SW 1271 (cell line): Measurements from ENCODE around the gene GPR152.

Source experiments
- DNase-seq, 2 experiments: peaks; one replicate each; lab custom pipeline; 2025; lab: John Stamatoyannopoulos, UW

Gene GPR152, protein sequence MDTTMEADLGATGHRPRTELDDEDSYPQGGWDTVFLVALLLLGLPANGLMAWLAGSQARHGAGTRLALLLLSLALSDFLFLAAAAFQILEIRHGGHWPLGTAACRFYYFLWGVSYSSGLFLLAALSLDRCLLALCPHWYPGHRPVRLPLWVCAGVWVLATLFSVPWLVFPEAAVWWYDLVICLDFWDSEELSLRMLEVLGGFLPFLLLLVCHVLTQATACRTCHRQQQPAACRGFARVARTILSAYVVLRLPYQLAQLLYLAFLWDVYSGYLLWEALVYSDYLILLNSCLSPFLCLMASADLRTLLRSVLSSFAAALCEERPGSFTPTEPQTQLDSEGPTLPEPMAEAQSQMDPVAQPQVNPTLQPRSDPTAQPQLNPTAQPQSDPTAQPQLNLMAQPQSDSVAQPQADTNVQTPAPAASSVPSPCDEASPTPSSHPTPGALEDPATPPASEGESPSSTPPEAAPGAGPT

DNA sequence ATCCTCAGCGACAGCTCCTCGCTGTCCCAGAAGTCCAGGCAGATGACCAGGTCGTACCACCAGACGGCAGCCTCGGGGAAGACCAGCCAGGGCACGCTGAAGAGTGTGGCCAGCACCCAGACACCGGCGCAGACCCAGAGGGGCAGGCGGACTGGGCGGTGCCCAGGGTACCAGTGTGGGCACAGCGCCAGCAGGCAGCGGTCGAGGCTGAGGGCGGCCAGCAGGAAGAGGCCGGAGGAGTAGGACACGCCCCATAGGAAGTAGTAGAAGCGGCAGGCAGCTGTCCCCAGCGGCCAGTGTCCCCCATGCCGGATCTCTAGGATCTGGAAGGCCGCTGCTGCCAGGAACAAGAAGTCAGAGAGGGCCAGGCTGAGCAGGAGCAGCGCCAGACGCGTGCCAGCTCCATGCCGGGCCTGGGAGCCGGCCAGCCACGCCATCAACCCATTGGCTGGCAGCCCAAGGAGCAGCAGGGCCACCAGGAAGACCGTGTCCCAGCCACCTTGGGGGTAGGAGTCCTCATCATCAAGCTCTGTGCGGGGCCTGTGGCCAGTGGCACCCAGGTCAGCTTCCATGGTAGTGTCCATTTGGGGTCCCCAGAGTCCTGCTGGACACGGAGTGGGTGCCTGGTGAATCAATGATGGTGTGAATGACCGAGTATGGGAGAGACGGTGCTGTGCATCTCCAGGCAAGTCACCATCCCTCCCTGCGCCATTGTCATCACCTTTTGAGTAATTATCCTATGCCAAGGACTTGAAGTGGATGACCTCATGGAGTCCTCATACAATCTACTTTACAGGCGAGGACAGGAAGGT lies at the start of gene GPR152:
Gene GPR152 (minus strand): TSS at position 589 of the 812 bp plus-strand sequence. CDS start 5 bp downstream, at position 584.
- DNase-seq = no peak

GRCh38 chr11:67501854-67502253 lies 49.3 kb upstream of the GPR152 start:
- DNase-seq = no peak

DNA sequence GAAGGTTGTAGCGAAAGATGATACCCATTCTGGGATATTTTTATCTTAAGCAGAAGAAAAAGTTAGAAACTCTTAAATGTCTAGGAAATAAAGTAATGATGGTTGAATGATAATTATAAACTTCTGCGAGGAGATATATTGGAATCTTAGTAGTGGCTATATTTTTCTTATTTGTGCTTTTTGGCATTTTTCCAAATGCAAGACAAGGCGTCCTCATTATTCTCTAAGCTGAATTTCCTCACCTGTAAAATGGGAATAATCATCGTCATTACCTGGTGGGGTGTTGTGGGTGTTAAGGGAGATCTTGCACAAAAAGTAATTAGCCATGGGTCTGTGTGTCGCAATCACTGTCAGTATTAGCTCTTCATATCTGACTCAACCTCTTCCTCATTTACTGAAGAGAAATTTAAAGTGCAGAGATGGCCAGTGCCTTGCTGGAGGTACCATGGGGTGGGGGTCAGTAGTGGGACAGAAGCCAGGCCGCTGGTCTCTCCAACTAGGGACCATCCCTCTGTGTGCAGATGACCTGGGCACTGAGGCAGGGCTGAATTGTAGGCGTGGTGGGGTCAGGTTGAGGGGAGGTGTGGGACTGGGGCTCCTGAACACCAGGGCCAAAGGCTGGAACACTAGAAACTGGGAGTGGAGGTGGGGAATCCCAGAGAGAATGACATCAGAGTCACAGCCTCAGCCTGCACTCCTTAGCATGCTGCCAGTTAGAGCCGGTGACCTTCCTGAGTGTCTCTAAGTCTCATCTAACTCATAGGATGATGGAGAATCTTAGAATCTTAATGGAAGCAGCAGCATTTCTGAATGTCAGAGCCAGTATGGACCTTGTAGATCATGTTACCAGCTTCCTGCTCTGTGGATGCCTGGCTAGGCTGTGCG lies 48.5 kb upstream of the GPR152 start:
- DNase-seq = no peak

- DNase-seq = no peak
Measured at GRCh38 chr11:67500484-67500821, 47.9 kb upstream of the GPR152 start.

- no peak for DNase-seq
Measured at GRCh38 chr11:67499808-67500483, 47.4 kb upstream of the GPR152 start.

DNA sequence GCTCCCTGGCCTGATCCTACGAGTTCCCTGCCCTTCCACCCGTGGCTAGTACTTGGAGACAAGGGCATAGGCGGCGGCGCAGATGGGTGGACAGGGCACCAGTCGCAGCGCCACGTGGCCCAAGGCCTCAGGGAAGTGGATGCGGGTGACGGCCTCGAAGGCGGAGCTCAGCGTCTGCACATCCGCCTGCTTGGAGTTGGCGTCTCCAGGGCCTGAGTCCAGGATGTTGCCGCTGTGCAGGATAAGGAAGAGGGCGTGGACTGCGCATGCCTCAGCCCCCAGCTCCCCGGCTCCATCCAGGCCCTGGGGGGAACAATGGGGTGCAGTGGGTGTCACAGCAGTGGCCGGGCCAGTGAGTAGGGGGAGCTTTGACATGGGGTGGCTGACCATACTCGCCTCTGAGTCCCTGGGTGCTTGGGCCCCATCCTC lies 46.0 kb upstream of the GPR152 start:
- DNase-seq = no peak

- no peak for DNase-seq
Measured at GRCh38 chr11:67497656-67498291, 45.2 kb upstream of the GPR152 start.

DNA sequence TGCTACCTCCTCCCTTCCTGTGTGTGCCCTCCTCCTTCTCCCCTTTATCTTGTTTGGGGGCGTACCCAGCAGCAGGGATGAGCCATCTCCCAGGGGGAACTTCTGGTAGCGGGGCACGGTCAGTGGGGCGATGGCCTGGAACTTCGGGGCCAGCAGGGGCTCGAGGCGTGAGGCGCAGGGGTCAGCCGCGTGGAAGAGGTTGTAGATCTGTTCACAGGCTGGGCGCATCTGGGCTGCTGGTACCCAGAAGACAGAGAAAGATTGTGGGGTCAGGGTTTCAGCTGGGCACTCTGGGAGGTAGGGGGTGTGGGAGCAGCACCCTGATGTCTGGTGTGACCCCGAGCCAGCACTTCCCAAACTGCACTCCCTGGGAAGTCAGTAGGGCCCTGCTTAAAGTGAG lies 43.6 kb upstream of the GPR152 start:
- DNase-seq = no peak

DNA sequence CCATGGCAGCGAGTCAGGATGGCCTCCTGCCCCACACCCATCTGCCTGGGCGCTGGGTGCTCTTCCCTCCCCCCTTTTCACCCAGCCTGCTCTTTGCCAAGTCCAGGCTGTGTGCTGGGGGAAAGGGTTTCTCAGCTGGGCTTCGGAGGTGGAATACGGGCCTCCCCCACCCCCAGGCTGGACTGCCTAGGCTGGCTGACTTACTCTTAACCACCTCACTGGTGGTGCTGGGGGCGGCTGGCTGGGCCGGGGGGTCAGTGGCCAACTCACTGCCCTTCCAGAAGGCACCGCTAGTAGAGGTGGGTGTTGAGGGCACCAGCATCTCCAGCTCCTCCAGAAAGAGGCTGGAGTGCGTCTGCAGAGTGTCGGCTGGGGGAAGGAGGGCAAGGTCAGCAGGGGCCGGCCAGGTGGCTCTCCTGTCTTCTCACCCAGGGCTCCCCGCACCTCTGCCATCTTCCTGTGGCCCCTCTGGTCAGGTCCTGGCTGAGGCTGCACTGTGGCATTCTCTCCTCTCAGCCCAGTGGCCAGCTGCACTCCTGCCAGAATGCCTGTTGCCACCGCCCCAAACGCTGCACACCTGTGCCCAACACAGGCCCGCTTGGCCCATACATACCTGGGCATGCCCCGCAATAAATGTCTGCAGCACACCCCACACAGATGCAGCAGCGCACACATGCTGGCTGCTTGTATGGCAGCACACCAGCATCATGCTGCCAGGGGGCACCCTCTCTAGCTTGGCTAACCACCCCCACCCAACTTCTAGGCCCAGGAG lies 42.9 kb upstream of the GPR152 start:
- no peak for DNase-seq

DNA sequence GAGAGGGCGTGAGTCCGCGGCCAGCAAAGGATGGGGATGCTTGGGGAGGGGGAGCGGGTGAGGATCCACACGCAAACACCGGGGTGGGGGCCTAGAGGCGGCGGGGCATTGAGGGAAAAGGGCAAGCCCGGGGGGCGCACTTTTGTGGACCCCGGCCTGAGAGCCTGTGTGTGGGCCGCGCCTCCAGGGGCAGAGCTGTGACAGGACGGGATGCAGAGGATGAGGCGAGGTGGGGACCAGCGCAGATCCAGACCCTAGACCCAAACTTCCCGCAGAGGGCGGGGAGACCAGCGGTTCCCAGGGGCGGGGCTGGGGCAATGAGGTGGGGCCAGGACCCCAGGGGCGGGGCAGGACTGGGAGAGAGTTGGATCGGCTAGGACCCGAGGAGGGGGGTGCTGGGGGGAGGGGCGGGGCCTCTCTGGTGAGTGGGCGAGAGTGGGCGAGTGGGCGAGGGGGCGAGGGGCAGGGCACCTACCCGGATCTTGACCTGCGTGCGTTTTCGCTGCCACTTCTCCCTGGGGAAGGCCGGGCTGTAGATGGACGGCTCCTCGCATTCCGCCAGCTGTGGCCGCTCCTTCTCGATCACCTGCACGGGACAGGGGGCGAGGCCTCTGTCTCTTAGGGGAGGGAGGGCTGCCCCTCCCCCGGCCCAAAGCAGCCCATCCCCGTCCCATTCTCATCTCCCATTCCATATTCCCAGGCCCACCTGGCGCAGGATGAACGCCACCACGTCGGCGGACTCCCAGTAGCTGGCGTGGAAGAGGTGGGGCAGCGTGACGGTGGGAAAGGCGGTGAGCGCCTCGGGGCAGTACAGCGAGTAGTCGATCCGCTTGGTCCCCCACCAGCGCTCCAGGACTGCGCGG lies 42.1 kb upstream of the GPR152 start:
- DNase-seq = no peak

- DNase-seq = no peak
Measured at GRCh38 chr11:67493548-67494370, 41.2 kb upstream of the GPR152 start.

- no peak for DNase-seq
Measured at GRCh38 chr11:67492801-67493547, 40.4 kb upstream of the GPR152 start.

DNA sequence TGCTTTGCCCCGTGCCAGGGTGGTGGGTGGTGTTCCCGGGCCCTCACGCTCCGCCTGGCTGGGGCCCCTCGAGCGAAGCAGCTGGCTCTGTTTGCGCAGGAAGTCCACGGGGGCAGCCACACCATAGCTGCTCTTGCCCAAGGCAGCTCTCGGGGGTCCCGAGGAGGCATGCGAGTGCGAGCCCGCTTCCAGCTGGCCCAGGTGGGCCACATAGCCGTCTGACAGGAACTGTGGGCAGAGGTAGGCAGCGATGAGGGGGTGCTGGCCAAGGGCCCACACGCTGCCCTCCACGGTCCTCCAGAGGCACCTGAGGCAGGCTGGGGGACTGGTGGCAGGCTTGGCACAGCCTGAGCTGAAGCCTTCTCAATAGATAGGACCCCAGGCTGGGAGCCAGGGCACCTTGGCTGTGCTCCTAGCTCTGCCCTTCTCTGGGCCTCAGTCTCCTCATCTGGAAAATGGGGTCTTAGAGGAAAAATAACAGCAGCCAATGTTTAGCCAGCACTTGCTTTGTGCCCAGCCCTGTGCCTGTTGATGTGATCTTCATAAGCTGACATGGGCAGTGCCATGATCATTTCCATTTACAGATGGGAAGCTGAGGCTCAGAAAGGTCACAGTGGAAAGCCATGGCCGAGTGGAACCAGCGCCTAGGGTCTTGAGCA lies 39.7 kb upstream of the GPR152 start:
- DNase-seq = no peak

DNA sequence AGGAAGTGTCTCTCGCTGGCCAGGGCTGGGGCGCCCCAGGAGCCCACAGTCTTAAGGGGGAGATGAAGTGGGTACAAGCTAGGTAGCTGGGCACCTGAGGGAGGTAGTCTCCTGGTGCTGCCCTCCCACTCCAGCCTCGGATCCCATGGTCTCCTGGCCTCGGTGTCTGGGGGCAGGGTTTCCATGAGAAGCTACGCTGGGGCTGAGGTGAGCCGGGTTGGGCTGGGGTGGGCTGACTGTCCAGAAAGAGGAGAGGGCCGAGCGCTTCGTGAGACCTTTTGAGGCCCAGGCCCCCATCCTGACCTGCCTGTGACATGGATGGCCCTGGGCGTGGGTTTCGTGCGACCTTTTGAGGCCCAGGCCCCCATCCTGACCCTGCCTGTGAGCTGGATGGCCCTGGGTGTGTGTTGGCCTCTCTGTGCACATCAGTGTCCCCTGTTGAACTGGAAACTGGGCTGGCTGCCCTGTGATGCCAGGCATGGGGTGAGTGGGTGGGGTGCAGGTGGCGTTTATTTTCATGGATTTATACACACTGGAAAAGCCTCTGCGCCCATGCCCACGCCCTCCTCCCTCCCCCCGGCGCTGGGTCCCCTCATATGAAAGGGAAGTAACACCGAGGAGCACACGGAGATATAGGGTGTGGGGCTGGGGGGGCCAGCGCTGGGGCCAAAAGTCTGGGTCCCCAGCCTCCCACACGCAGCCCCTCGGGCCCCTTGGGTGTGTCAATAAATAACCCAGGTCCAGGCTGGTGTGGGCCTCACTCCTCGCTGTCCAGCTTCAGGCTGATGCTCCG lies 38.9 kb upstream of the GPR152 start:
- DNase-seq = no peak

DNA sequence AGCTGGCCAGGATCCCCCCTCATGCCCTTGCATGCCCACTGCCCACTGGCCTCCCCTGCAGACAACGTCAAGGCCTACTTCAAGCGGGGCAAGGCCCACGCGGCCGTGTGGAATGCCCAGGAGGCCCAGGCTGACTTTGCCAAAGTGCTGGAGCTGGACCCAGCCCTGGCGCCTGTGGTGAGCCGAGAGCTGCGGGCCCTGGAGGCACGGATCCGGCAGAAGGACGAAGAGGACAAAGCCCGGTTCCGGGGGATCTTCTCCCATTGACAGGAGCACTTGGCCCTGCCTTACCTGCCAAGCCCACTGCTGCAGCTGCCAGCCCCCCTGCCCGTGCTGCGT lies 38.2 kb upstream of the GPR152 start:
- no peak for DNase-seq
